GM21528 (cell line): ENCODE measurements around the gene ITGA8.

Experiments used
- ATAC-seq: cut with Tn5 transposase; IDR thresholded peaks from one replicate; pipeline ENCODE4 v1.9.1; 2021; ENCODE audit warnings: mild to moderate bottlenecking, moderate library complexity; ENCODE audit not compliant: unreplicated experiment, low FRiP score

Gene ITGA8

GRCh38 chr10:15474671-15475070, 245.1 kb downstream of the ITGA8 start:
- ATAC-seq: no peak

- ATAC-seq: no peak
These were observed 246.3 kb downstream of the ITGA8 start for GRCh38 chr10:15473396-15473767.

- ATAC-seq: no peak
These were observed 247.0 kb downstream of the ITGA8 start for GRCh38 chr10:15472431-15473395.

GRCh38 chr10:15472008-15472407, 247.7 kb downstream of the ITGA8 start:
- ATAC-seq: no peak

GRCh38 chr10:15469111-15469510, 250.6 kb downstream of the ITGA8 start:
- no peak for ATAC-seq

GRCh38 chr10:15464381-15464780, 255.3 kb downstream of the ITGA8 start:
- no peak for ATAC-seq
